HG03460 (cell line): ENCODE data around the gene PLXNA2.

Experiments
- ATAC-seq: cut with Tn5 transposase; IDR thresholded peaks from one replicate; pipeline ENCODE4 v1.9.1; 2021; ENCODE audit not compliant: unreplicated experiment

PLXNA2 gene

GRCh38 chr1:207985996-207986395 is 258.2 kb downstream of the PLXNA2 start:
- ATAC-seq = no peak

DNA sequence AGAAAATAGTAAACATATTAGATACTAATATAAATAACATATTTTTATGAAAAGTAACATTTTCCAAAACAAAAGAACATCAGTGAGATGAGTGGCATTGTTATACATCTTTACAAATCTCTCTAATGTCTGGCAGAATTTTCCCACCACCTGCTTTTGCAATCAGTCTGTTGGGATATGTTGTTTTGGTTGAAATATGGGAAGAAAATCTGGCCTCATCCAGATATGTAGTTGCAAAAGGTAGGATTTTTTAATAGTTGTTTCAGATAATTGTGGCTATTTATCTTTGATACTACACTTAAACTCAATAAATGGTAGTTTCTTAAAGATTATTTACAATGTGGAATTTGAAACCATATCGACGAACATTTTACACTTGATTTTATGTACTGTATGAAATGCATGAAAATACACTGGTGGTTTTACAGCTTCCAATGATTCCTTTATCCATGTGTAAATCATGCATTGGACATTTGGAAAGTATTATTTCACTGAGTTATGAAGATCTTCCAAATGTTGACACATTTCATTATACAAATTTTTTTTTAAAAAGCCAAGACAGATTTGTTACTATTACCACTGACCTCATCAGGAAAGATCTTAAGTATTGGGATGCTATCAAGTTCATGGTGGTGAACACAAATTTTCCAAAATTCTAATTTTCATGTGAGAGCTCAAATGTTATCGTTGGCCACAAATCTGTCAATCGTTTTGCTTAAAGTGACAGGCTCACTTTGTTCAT is 259.2 kb downstream of the PLXNA2 start:
- ATAC-seq = no peak

DNA sequence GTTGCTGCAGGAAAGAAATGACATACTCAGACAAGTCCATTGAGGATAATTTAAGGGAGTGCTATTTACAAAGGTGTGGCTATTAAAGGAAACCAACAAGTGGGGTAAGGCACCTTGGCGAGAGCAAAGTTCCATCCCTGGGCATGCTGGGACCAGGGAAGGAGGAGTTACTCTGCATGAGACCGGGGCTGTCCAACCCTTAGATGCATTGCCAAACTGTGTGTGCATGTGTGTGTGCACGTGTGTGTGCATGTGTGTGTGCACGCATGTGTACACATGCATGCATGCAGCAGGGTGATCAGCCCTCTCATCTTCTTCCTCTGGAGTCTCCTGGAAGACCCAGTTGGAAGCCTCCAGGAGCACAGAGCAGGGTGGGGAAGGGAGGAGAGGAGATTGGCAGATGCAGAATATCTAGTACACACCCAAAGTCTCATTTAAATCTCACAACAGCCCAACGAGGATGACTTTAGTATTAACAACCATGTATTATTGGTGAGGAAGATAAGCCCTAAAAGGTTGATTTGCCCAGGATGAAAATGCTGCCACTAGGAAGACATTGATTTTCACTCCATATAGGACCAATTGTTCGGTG is 261.0 kb downstream of the PLXNA2 start:
- no peak for ATAC-seq

DNA sequence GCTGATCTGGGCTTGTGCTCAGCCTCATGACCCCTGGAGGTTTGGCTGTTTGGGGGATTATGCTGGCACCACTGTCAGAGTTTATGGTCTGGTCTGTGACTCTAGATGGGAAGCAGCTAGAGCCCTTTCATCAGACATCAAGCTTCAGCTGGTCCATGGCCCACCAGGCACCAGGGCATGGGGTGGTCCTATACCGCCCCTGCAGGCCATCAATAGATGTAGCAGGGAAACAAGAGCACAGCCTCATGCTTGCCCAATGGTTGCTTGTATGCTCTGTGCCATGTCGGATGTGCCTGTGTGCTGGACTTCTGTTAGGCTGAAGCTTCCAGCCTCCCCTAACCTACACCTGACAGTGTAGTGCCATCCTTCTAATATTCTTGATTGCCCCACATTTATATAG is 262.2 kb downstream of the PLXNA2 start:
- ATAC-seq = no peak

GRCh38 chr1:207978441-207978840 is 265.7 kb downstream of the PLXNA2 start:
- ATAC-seq = no peak

GRCh38 chr1:207977876-207978275 is 266.3 kb downstream of the PLXNA2 start:
- ATAC-seq = no peak

- ATAC-seq = no peak
Observed at GRCh38 chr1:207973898-207974568, 270.2 kb downstream of the PLXNA2 start.

DNA sequence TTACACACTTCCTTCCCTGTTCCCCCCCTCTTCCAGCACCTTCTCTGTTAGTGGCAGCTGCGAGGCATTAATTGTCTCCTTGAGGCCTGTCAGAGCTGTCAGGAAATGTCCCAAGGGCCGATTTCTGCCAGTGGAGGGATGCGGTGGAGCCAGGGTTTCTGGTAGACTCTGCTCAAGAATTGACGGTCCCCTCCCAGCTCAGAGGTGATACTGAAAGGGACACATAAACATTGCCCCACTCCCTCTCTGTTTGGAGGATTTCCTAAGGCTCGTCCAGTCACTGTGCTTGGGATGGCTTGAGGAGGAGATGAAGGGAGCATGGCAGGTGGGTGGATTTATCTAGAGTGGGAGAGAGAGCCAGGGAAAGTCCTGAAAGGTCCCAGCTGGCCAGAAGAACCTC is 271.8 kb downstream of the PLXNA2 start:
- ATAC-seq = no peak
